OCI-M2 (cell line): ENCODE results near the gene TRAPPC2L.

Experiments used
- DNase-seq: peaks from one replicate; lab custom pipeline; 2025; ENCODE audit not compliant: unreplicated experiment; lab: John Stamatoyannopoulos, UW

Gene TRAPPC2L

DNA sequence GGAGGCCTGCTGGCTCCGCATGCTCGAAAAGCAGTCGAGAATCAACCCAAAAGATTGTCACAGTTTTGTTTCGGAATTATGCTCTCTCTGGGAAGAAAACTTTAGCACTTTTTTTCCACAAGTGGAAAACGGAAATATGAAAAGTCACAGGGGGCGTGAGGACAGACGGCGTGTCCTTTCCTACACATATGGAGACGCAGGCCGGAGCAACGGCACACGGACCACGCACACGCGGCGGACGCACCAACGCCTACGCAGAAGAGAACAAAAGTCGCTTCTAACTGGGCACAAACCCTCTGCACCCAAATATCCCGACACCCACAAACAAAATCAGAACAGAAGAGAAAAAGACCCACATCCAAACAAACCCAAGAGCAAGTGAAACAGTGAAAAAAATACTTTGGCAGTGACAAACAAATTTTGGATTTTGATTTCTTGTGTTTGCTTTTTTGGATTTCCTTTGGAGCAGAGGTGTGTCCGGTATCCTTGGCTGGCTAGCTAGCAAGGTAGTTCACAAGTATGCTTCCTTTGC lies 18.8 kb downstream of the TRAPPC2L start:
- no peak for DNase-seq

- no peak for DNase-seq
Observed at GRCh38 chr16:88876942-88877526, 20.1 kb downstream of the TRAPPC2L start.

DNA sequence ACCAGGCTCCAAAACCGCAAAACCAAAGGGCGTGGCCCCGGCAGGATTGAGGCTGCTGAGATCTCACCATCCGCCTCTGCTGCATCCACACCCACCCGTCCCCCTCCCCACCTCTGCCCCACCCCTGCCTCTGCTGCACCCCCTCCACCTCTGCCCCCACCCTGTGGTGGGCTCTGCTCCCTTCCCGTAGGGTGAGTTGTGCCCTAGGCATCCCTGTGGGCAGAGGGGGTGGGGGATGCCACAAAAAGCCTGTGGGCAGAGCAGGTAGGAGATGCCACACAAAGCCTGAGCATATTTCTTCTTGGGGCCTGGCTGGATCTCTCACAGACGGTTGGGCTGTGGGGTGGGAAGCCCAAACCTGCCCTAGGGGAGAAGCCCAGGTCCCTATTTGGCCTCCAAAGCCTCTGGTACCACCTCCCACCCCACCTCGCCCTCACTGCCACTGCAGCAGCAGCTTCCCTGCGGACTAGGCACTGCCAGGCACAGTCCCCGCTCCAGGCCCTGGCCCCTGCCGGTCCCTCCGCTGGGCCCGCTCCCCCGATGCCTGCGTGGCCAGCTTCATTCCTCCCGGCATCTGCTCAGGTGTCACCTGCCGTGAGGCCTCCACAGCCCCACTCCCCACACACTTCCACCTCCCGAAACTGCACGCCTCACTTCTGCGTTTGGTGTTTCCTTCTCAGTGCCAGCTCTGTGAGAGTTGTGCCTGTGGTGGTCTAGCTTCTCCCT lies 20.8 kb downstream of the TRAPPC2L start:
- no peak for DNase-seq

GRCh38 chr16:88878356-88878755 lies 21.4 kb downstream of the TRAPPC2L start:
- no peak for DNase-seq

- no peak for DNase-seq
Observed at GRCh38 chr16:88878967-88879787, 22.2 kb downstream of the TRAPPC2L start.

- DNase-seq, result no peak
Observed at GRCh38 chr16:88879788-88880055, 22.8 kb downstream of the TRAPPC2L start.

GRCh38 chr16:88880226-88881006 lies 23.5 kb downstream of the TRAPPC2L start:
- no peak for DNase-seq

DNA sequence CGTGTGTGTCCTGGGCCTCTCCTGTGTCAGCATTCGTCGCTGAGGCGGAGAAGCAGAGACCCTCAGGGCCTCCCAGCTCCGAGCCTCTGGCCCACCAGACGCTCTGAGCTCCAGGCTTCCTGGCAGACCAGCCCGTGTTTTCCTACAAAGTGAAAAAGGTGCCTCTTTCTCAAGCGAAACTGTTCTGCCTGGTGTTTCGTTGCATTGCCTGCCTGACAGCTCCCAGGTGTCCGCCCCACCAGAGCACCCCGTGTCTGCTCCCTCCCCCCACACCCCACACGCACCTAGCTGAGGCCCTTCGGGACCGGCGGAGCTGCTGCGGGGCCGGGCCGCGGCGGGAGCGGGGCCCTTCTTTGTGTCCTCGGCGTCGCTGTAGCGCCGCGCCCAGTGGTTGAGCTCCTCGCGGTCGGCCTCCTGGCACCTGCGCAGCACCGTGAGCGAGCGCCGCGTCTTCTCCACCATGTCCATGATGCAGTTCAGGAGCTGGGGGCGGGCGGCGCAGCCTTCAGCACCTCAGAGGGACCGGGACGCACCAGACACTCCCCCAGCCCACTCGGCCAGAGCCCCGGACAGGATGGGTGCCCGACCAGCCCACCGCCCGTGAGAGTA lies 24.2 kb downstream of the TRAPPC2L start:
- no peak for DNase-seq

GRCh38 chr16:88881675-88882357 lies 24.9 kb downstream of the TRAPPC2L start:
- DNase-seq, result no peak

GRCh38 chr16:88882358-88883030 lies 25.6 kb downstream of the TRAPPC2L start:
- no peak for DNase-seq

DNA sequence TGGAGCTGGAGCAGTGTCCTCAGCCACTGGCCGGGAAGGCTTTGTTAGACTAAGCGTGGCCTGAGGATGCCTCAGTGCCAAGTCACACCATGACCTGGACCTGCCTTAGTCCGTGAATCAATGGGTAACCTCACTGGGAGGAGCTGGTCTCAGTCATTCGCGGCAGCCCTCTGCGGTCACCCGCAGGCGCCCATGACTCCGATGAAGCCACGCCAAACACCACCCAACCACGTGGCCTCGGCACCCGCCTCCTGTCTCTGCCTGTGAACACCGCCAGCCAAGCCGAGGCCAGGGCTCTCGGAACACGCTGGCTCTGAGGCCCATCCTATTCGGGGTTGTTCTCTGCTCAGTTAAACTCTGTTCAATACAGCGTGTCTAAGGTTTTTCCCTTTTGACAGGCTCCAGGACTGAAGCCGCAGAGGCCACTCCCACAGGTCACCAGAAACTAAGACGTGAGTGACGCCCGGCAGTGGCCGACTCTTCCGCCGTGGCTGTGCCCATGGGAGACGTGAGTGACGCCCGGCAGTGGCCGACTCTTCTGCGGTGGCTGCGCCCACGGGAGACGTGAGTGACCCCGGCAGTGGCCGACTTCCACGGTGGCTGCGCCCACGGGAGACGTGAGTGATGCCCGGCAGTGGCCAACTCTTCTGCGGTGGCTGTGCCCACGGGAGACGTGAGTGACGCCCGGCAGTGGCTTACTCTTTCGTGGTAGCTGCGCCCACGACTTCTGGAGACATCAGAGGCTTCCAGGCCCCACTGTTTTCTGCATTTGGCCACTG lies 26.4 kb downstream of the TRAPPC2L start:
- no peak for DNase-seq

GRCh38 chr16:88883946-88884345 lies 27.0 kb downstream of the TRAPPC2L start:
- DNase-seq, result no peak

- DNase-seq, result no peak
Observed at GRCh38 chr16:88884569-88885271, 27.8 kb downstream of the TRAPPC2L start.

DNA sequence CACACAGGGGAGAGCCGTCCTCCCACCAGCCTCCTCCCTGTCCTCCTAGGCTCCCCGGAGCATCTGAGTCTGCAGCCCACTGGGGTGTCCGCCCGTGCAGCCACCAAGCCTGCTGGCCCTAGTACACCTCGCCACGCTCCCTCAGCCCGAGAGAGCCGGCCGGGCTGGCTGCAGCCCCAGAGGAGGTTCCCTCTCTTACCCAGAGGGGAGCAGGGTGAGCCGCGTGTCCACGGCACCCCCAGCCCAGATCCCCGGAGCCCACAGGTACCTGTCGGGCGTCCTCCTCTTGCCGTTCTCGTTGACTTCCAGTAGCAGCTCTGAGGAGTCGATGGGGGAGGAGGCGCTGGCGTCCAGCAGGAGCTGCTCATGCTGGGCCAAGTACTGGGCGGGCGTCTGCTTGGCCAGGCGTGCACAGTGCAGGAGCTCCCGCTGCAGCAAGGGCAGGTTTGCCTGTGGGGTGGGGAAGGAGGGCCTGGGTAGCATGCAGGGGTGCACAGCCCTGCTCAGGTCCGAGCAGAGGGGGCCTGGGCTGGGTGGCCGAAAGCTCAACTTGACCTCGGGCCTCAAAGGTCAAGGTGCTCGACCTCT lies 28.9 kb downstream of the TRAPPC2L start:
- DNase-seq, result no peak

DNA sequence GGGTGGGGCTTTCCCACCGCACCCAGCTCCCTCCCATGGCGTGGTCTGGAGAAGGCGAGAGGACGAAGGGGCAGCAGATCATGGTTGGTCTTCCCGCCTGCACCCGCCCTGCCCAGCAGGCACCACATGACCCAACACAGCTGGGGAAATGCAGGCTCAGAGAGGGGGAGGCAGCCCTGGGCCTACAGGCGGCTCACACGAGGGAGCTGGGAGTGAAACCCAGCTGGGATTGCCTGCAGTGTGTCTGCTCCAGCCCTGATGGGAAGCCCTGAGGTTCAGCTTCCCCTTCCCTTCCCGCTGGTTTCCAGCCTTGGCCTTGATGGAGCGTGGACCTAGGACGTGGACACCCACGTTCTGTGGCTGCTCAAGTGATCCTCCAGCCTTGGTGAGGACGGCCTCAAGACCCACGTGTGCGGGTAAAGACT lies 29.5 kb downstream of the TRAPPC2L start:
- no peak for DNase-seq

DNA sequence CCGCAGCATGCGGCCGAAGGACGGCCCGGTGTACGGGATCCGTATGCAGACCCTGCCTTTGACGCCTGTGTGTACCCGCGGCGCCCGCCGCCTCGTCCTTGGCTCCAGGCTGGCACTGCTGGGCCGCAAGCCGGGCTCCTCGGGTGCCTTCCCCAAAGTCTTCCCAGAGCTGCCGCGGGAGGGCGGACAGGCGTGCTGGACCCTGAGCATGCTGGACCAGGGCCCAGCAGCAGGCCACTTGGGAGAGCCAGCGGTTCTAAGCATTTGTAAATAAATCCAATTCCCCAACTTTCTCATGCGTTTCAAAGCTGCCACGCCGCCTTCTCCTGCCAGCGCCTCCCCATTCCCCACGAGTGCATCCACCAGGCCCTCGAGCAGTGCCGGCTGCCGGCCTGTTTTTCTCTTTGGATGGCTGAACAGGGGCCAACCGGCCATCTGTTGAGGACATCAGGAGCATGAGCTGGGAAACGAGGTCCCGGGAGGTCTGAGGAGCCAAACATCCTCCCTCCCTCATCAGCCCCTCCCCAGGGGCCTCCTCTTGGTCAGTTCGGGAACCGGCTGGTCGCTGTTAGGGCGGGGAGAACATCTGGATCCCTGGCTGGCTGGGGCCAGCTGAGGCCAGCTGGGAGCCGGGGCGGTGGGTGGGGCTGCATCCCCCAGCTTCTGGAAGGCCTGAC lies 30.1 kb downstream of the TRAPPC2L start:
- no peak for DNase-seq

DNA sequence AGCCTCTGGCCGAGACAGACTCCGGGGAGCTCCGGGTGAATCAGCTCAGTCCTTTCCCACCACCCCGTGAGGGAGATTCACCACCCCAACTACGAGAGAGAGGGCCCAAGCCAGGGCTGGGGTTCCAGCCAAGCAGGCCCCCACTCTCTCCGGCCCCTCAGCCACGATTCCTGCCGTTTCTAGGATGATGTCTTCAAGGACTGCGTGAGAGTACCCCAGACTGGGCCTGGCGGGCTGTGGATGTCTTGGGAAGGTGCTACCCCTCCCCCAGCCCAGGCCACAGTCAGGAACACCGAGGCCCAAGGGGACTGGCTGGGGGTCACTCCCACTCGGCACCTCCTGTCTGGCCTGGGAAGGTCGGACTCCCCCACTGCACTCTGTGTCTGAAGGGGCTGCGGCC lies 31.1 kb downstream of the TRAPPC2L start:
- DNase-seq, result no peak
